Measurements from ENCODE around the gene PCGF1.

The PCGF1 gene

DNA sequence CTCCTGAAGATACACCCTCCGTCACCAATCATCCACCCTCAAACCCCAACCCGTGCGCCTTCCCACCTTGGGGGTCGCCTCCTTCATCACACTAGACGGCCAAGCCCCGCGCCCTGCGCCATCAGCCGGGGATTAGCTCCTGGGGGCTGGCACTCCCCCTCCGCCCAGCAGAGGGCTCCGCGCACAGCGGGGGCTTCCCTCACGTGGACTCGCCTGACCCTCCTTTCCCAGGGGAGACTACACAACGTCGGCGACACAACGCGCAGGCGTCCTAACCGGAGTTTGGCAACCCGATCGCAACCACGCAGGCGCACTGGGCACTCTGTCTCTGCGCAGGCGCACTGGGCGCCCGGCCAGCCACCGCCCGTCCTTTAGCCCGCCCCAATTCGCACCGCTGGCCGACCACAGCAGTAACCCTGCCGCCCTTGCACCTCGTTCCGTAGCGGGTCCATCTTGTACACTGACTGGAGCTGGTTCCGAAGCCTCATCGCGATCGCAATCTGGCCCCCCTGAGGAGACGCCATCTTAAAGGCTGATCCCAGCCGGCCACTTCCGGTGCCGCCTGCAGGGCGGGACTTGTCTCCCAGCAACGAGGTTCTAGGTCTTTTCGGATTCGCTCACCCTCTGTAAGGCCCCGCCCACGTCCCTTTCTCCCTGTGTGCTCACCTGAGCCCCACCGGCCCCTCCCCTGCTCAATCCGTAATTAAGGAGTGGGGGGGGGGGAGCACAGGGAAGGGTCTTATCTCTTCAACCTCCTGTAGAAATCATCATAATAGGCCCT is at the start of gene PCGF1:
PCGF1 (minus strand) TSS at position 551 of the 781 bp plus-strand sequence; CDS start at position 524, 27 bp downstream.
- peak; percentile 99 for DNase-seq

- no peak for DNase-seq
These were observed 49.4 kb upstream of the PCGF1 start for GRCh38 chr2:74556831-74557370.

DNA sequence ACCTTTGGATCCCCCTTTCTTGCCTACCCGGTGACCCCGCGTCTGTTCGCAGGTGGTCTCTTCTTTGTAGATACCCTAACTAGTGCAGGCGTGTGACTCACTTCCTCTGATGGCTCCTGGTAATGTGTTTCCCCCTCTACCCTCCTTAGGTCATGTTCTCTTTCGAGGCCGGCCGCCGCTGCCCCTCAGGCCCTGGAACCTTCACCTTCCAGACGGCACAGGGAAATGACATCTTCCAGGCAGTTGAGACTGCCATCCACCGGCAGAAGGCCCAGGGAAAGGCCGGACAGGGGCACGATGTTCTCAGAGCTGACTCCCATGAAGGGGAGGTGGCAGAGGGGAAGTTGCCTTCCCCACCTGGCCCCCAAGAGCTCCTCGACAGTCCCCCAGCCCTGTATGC is 48.7 kb upstream of the PCGF1 start:
- DNase-seq, result no peak

DNA sequence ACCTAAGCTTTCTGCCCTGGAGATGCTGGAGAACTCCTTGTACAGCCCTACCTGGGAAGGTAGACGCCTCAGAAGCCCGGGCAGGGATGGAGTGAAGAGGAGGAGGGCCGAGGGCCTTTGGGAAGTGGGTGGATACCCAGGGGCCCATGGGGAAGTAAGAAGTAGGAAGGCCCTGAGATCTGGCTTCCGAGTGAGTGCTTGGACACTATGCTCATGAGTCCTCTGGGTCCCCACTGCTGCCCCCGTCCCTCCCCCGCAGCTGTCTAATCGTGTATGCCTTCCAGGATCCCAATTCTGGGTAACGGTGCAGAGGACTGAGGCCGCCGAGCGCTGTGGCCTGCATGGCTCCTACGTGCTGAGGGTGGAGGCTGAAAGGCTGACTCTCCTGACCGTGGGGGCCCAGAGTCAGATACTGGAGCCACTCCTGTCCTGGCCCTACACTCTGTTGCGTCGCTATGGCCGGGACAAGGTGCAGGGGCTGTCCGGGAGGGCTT is 48.2 kb upstream of the PCGF1 start:
- no peak for DNase-seq

DNA sequence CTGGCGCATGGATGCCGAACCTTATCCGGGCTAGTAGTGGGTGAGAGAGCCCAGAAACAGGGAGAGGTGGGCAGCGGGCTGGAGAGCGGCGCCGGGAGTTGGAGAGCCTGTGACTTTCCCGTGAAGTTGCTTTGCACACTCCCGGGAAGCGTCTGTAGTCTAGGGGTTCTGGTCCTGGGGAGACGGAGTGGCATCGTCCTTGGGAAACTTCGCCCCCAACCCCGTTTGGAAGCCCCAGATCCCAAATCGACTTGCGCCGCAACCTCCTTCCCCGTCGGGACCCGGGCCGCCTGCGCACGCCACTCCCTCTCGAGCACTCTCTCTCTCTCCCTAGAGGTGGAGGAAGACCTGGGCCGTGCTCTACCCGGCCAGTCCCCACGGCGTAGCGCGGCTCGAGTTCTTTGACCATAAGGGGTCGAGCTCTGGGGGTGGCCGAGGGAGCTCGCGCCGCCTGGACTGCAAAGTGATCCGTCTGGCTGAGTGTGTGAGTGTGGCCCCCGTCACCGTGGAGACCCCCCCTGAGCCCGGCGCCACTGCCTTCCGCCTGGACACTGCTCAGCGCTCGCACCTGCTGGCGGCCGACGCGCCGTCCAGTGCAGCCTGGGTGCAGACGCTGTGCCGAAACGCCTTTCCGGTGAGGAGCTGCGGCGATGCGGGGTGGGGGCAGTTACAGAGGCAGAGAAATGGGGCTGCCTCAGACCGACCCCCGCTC is 47.5 kb upstream of the PCGF1 start:
- DNase-seq, result peak in 1 of 2 experiments; percentile 30

DNA sequence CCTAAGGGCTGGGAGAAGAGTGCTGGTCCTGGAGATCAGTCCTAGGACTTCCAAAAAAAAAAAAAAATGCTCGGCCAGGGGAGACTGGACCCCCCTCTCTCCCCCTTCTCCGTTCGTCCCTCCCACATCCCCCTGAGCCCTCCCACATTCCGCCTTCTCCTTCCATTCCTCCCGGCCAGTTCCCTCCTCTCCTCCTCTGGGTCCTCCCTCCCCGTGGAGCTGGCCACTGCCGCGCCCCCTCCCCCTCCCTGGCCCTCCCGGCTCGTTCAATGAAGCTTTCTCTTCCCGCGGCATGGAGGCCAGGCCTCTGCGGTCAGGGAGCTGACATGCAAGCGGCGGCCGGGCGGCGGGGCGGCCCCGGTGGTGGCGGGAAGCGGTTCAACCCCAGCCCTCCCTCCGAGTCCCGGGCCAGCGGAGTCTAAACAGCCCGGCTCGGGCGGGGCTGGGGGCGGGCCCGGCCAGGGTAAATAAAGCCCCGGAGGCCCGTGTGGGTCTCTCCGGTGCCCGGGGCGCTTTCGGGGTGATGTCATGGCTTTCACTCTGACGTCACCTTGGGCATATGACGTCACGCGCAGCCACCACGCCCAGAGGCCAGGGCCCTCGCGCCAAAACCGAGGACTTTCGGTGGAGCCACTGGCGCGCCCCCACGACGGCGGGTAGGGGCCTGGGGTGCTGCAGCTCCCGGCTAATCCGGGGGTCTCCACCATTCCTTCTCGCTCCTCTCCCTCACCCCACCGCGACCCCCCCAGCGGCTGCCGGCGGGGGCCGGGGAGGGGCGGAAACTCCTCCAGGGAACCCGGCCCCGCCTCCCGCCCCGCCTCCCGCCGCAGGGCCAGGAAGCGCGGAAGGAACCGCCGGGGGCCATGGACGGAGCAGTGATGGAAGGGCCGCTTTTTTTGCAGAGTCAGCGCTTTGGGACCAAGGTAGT is 46.7 kb upstream of the PCGF1 start, which contains the start of the genes DOK1 and LOXL3:
DOK1 (plus strand) TSS at position 829 of the 928 bp plus-strand sequence; CDS start at position 864, 35 bp downstream.
LOXL3 (minus strand) TSS at position 51 of the 928 bp plus-strand sequence. CDS start 1,308 bp downstream, outside the sequence.
- DNase-seq, result peak; percentile 16 to 46

GRCh38 chr2:74552914-74553811 is 45.7 kb upstream of the PCGF1 start:
- no peak for DNase-seq

GRCh38 chr2:74551942-74552913 is 44.7 kb upstream of the PCGF1 start:
- no peak for DNase-seq

DNA sequence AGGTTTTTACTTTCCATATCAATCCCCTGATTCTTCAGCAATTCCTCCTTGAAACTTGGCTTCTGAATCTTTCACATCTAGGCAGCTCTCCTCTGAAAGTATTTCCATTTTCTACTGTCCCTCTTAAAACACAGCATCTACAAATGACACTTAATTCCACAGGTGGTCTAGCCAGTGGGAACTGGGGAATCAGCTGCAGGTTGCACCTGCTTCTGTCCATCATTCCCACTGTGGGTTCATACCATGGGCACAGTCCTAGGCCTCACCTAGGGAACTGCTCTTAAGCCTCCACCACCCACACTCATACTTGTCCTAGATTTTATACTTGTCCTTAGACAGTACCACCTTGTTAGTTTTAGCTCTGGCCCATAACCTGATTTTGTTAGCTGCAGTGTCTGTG is 44.0 kb upstream of the PCGF1 start:
- DNase-seq, result no peak

DNA sequence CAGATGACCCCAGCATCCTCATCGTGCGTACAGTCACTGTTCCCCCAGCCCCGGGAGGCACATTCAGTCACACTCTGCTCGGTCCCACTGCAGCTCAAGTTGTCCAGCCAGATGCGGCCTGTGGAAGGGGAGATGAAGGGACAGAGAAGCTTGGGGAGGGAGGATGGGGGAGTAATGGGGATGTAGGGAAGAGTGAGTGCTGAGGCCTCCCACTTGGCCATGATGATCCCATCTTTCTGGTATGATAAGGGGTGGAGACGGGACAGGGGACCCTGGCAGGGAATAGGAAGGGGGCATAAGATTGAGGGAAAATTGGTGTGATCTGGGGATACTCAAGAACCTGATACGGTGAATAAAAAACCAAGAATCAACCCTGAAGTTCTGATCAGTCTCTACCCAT is 42.7 kb upstream of the PCGF1 start:
- no peak for DNase-seq

DNA sequence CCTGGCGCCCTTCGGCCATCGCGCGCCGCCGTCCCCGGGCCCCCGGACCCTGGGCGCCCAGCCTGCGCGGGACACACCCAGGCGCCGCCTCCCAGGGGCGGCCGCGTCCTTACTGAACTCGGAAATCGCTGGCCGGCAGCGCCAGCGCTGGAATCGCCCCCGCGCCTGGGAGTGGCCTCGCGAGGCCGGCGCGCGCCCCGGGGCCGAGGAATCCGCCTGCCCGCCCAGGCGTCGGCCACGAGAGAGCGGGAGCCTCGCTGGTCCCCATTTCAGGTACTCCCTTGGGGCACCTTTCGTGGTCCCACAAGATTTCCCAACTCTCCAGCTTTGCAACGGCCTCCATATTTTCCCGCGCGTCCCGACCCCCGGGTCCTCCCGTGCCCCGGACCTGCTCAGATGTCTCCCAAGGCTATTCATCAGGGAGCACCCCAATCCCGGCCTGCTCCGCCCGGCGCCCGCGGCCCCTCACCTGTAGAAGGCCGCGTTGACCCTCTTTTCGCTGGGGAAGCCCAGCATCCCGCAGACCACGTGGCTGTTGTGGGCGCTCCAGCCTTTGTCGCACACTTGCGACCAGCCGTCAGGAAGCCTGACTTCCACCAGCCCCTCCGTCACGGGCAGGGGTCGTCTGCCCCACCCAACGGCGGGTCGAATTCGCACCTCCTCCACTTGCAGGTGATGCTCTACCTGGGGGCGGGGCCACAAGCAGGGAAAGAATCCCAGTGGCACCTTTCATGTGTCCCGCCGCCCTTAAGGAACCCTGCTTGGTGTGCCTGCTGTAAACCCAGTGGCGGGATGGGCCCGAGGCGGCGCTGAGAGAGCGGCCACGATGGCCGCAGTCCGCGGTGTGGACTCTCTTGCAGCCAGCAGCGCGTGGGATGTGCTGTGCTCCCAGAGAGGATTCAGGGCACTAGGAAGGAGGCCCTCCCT is 41.7 kb upstream of the PCGF1 start:
- peak in 1 of 2 experiments; percentile 60 for DNase-seq

- DNase-seq, result peak; percentile 57 to 74
These were observed 40.9 kb upstream of the PCGF1 start for GRCh38 chr2:74548285-74548899.

GRCh38 chr2:74546004-74546403 is 38.5 kb upstream of the PCGF1 start:
- DNase-seq, result no peak

GRCh38 chr2:74544634-74545033 is 37.1 kb upstream of the PCGF1 start:
- no peak for DNase-seq

- no peak for DNase-seq
These were observed 35.5 kb upstream of the PCGF1 start for GRCh38 chr2:74542978-74543377.

- DNase-seq, result no peak
These were observed 32.8 kb upstream of the PCGF1 start for GRCh38 chr2:74540291-74540690.

GRCh38 chr2:74538881-74539339 is 31.4 kb upstream of the PCGF1 start:
- DNase-seq, result no peak

GRCh38 chr2:74537140-74537539 is 29.6 kb upstream of the PCGF1 start:
- DNase-seq, result no peak

All from NCI-H524 (cell line).